HepG2 (cell line): ENCODE measurements around the gene PUS1. TPM values are rescaled to one million over a fixed set of nuclear protein-coding genes. Genes with fewer than 3 reads are reported as not detected.

Experiments used
- ATAC-seq: fragments of 200-7000 bp; cut with Tn5 transposase; 3 replicates; pipeline ENCODE4 v1.9.1; 2020; ENCODE audit warnings: mild to moderate bottlenecking, moderate library complexity
- BruUV-seq: library from RNA; stranded (reverse); fragments of 400-500 nt; replicated peaks from 2 replicates; lab custom pipeline; 2021; lab: Mats Ljungman, UMichigan
- CTCF ChIA-PET: fragments of 300-600 bp; formaldehyde crosslinking; extraction: SDS; loops from one replicate; lab custom pipeline; 2021; ENCODE audit warnings: low total read pairs, inconsistent platforms, low intra/inter-chr PET ratio; lab: Yijun Ruan, JAX
- POLR2A ChIA-PET: fragments of 350-600 bp; sonication (Branson Sonifier 250); formaldehyde crosslinking; loops from one replicate; lab custom pipeline; 2020; ENCODE audit warnings: antibody characterized with exemption, inconsistent platforms; lab: Yijun Ruan, JAX
- DNase-seq: peaks from one replicate; pipeline ENCODE4 v3.0.0-alpha.2; 2015; ENCODE audit warnings: low spot score
- FAIRE-seq: peaks from 3 replicates; lab custom pipeline; 2011; peaks lifted over from hg19 to GRCh38; lab: Jason Lieb, UNC
- H2AFZ ChIP-seq: one replicate; pipeline ENCODE4 v1.6.1; 2011; ENCODE audit warnings: low read length, inconsistent platforms
- H3K27ac ChIP-seq: fragments of 300-600 bp; 3 replicates; pipeline ENCODE4 v1.8.0; 2011; ENCODE audit warnings: mixed run types, mild to moderate bottlenecking, mixed read lengths, low read length, inconsistent platforms; ENCODE audit not compliant: insufficient read depth; ENCODE audit errors: extremely low read length
- H3K27me3 ChIP-seq, 2 experiments: fragments of 200-600 bp in 1 of 2; 2 replicates in 1 of 2; 3 replicates in 1 of 2; pipeline versions ENCODE4 v1.6.0 to v1.8.0; 2011; ENCODE audit warnings: low read length in 2 of 2, mild to moderate bottlenecking in 2 of 2, moderate library complexity in 2 of 2, inconsistent platforms in 1 of 2; ENCODE audit not compliant: insufficient read depth in 2 of 2, control insufficient read depth in 1 of 2
- H3K36me3 ChIP-seq, 2 experiments: fragments of 200-600 bp in 1 of 2; replicated peaks in 1 of 2; 2 replicates in 1 of 2; 3 replicates in 1 of 2; pipeline versions ENCODE4 v1.5.1 to v1.8.0; 2011; ENCODE audit warnings: low read length in 2 of 2, inconsistent platforms in 1 of 2; ENCODE audit not compliant: insufficient read depth in 2 of 2, control insufficient read depth in 1 of 2
- H3K4me1 ChIP-seq: 2 replicates; pipeline ENCODE4 v1.5.1; 2012; ENCODE audit warnings: low read length, inconsistent platforms; ENCODE audit not compliant: insufficient read depth
- H3K4me2 ChIP-seq: 2 replicates; pipeline ENCODE4 v1.6.0; 2011; ENCODE audit warnings: low read depth, low read length, inconsistent platforms
- H3K4me3 ChIP-seq, 3 experiments: fragments of 200-600 bp in 1 of 3; sonication (generic), shearing (Covaris generic) in 1 of 3; replicated peaks in 1 of 3; 2 replicates each; pipeline ENCODE4 v1.5.1; 2011 to 2016; ENCODE audit warnings: low read length in 3 of 3, inconsistent platforms in 2 of 3, low read depth in 2 of 3, mild to moderate bottlenecking in 2 of 3, control low read depth in 1 of 3, mixed read lengths in 1 of 3; ENCODE audit not compliant: insufficient read depth in 1 of 3
- H3K79me2 ChIP-seq: one replicate; pipeline ENCODE4 v1.6.1; 2011; ENCODE audit warnings: low read length, inconsistent platforms; ENCODE audit not compliant: insufficient read depth
- H3K9ac ChIP-seq: 2 replicates; pipeline ENCODE4 v1.6.0; 2011; ENCODE audit warnings: mild to moderate bottlenecking, low read depth, low read length, inconsistent platforms; ENCODE audit not compliant: insufficient read depth
- H3K9me3 ChIP-seq: 2 replicates; pipeline ENCODE4 v1.5.1; 2012; ENCODE audit warnings: mild to moderate bottlenecking, low read length
- H4K20me1 ChIP-seq: 2 replicates; pipeline ENCODE4 v1.6.0; 2011; ENCODE audit warnings: inconsistent platforms, mild to moderate bottlenecking, low read length, moderate library complexity; ENCODE audit not compliant: insufficient read depth
- ATRX ChIP-seq: sonication (generic); formaldehyde crosslinking; IDR thresholded peaks from 2 replicates; pipeline ENCODE4 v1.4.0; 2020; ENCODE audit warnings: missing genetic modification reagents, borderline replicate concordance
- BCL3 ChIP-seq: sonication (generic); formaldehyde crosslinking; IDR thresholded peaks from 2 replicates; pipeline ENCODE4 v1.5.1; 2020; ENCODE audit warnings: mild to moderate bottlenecking, missing genetic modification reagents, moderate library complexity
- ELF4 ChIP-seq: sonication (generic); formaldehyde crosslinking; IDR thresholded peaks from 2 replicates; pipeline ENCODE4 v1.5.0; 2020; ENCODE audit warnings: missing genetic modification reagents, mild to moderate bottlenecking, moderate library complexity, borderline replicate concordance
- KMT2A ChIP-seq: sonication (generic); formaldehyde crosslinking; IDR thresholded peaks from 2 replicates; pipeline ENCODE4 v1.4.0; 2020; ENCODE audit warnings: missing genetic modification reagents
- MAFF ChIP-seq: IDR thresholded peaks from 2 replicates; pipeline ENCODE4 v1.6.1; 2011; ENCODE audit warnings: low read depth, low read length, improper control_type of control experiment
- MEIS1 ChIP-seq: sonication (generic); formaldehyde crosslinking; IDR thresholded peaks from 2 replicates; pipeline ENCODE4 v1.9.0; 2021; ENCODE audit warnings: mild to moderate bottlenecking, missing genetic modification reagents, moderate library complexity, borderline replicate concordance
- NFE2 ChIP-seq: sonication (generic); formaldehyde crosslinking; IDR thresholded peaks from 2 replicates; pipeline ENCODE4 v1.4.0; 2020; ENCODE audit warnings: missing genetic modification reagents
- NPAS2 ChIP-seq: sonication (generic); formaldehyde crosslinking; IDR thresholded peaks from 2 replicates; pipeline ENCODE4 v1.8.0; 2022; ENCODE audit warnings: mild to moderate bottlenecking, missing genetic modification reagents, borderline replicate concordance
- PHF5A ChIP-seq: IDR thresholded peaks from one replicate; pipeline ENCODE4 v1.6.1; 2018; ENCODE audit warnings: low read depth, missing genetic modification reagents; ENCODE audit not compliant: unreplicated experiment
- PPARG ChIP-seq: conservative IDR thresholded peaks from 2 replicates; pipeline ENCODE4 v1.6.1; 2016; ENCODE audit warnings: missing biosample characterization, missing genetic modification reagents
- SCMH1 ChIP-seq: sonication (generic); formaldehyde crosslinking; IDR thresholded peaks from 2 replicates; pipeline ENCODE4 v1.9.0; 2021; ENCODE audit warnings: missing genetic modification reagents, mild to moderate bottlenecking, borderline replicate concordance
- SMARCC2 ChIP-seq: fragments of 450-650 bp; IDR thresholded peaks from 2 replicates; pipeline ENCODE4 v1.6.1; 2017; ENCODE audit warnings: antibody characterized with exemption, mild to moderate bottlenecking
- SP140L ChIP-seq: sonication (generic); formaldehyde crosslinking; IDR thresholded peaks from 2 replicates; pipeline ENCODE4 v1.4.0; 2020; ENCODE audit warnings: missing genetic modification reagents, borderline replicate concordance
- ZNF337 ChIP-seq: sonication (generic); formaldehyde crosslinking; IDR thresholded peaks from 2 replicates; pipeline ENCODE4 v1.5.1; 2020; ENCODE audit warnings: missing genetic modification reagents, low read depth, mild to moderate bottlenecking, borderline replicate concordance
- ZNF430 ChIP-seq: sonication (generic); formaldehyde crosslinking; IDR thresholded peaks from 2 replicates; pipeline ENCODE4 v1.9.0; 2021; ENCODE audit warnings: mild to moderate bottlenecking, missing genetic modification reagents
- ZNF770 ChIP-seq: sonication (generic); formaldehyde crosslinking; IDR thresholded peaks from 2 replicates; pipeline ENCODE4 v1.5.0; 2020; ENCODE audit warnings: mild to moderate bottlenecking, missing genetic modification reagents
- WGBS: methylation state at CpG from one replicate; pipeline ENCODE4 v1.1.6; 2017; ENCODE audit warnings: low lambda C conversion rate; 5-methylcytosine and 5-hydroxymethylcytosine counted together
- in situ Hi-C: cut with HindIII; loops from 2 replicates; pipeline ENCODE4 v1.10.0; 2017; ENCODE audit warnings: low pct_unique_long_range_greater_than_20kb; ENCODE audit not compliant: extremely low pct_ligation_motif_present
- intact Hi-C: fragments of 100-400 bp; cut with micrococcal nuclease; formaldehyde crosslinking; loops from one replicate; pipeline ENCODE4 v1.10.0; 2022; ENCODE audit not compliant: unreplicated experiment
- polyA plus RNA-seq, 8 experiments: library from polyadenylated mRNA; depleted of rRNA in 3 of 8; stranded (reverse) in 7 of 8; unstranded in 1 of 8; fragments of >200 nt; fragmentation: Illumina TruSeq in 4 of 8; extraction: Trizol in 4 of 8; gene quantifications; 2 replicates each; pipeline versions ENCODE4 v1.2.1 to v1.2.3, GENCODE V29; 2011 to 2016; ENCODE audit warnings: low read depth in 4 of 8, missing spikeins in 1 of 8, mixed read lengths in 1 of 8; ENCODE audit not compliant: insufficient read depth in 1 of 8
- total RNA-seq, 5 experiments: library from RNA; depleted of rRNA; stranded (reverse); fragments of >200 nt; fragmentation: Illumina TruSeq; extraction: Trizol; gene quantifications; 2 replicates each; pipeline ENCODE4 v1.2.3, GENCODE V29; 2016; ENCODE audit warnings: low read depth in 1 of 5
- TF ChIP-seq, protein P1 (sequence below): sonication (generic); formaldehyde crosslinking; IDR thresholded peaks from 2 replicates; pipeline ENCODE4 v1.8.0; 2022; ENCODE audit warnings: mild to moderate bottlenecking, missing genetic modification reagents, borderline replicate concordance
- TF ChIP-seq, protein P2 (sequence below): sonication (generic); formaldehyde crosslinking; IDR thresholded peaks from 2 replicates; pipeline ENCODE4 v1.5.0; 2020; ENCODE audit warnings: mild to moderate bottlenecking, missing genetic modification reagents, moderate library complexity

Gene PUS1
- total and polyA plus RNA-seq, 2 of the 13 experiments (the other 11 are each of a cell fraction or from before 2014, with no cell fraction given): 19.2 to 24.7 TPM

DNA sequence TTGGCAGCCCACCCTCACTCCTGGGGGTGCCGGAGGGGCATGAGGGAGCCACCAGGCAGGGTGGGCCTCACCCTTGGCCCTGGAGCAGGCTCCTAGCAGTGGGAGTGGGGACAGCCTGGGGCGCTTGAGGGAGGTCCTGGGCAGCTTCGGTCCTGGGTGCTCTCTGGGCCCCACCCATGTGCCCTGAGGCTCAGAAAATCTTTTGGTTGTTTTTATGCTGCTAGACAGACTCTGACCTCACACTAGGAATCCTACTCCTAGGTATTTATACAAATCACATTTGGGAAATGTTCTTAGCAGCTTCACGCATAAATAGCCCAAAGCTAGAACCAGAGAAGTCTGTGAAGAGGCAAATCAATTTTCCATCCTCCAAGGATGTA is 45.6 kb upstream of the PUS1 start:
- Histone ChIP-seq H3K36me3 (no peaks in the 10 kb centered on the region), H3K9me3 (no peaks in the 10 kb centered on the region), H2AFZ (no peak overlapping the region), H3K4me3 (no peak overlapping the region), H4K20me1 (no peaks in the 10 kb centered on the region), H3K4me1 (peaks cover 25% of the 10 kb centered on the region), H3K79me2 (no peaks in the 10 kb centered on the region), H3K27ac (no peak overlapping the region), H3K9ac (no peak overlapping the region), H3K27me3 (peaks cover 0 to 18% of the 10 kb centered on the region in 2 experiments; a peak in 2 of 5 replicates), H3K4me2 (no peak overlapping the region)
- WGBS: 92% methylated on average over 2 of the region's 4 CpGs
- BruUV-seq: no TSS peak
- DNase-seq: no peak
- ChIA-PET POLR2A (interaction anchor here (1.1 kb wide), 1 partner anchor 23 kb away, joined by 4 read pairs; no protein-coding TSS in a partner anchor), CTCF (no interaction called here)
- intact Hi-C loops: no loop called here
- ATAC-seq: peak; percentile 49
- in situ Hi-C loops: no loop called here
- FAIRE-seq: no peak
- TF ChIP-seq ELF4 (CRISPR knock-in tag) (no peak), SMARCC2 (no peak), ZNF337 (CRISPR knock-in tag) (no peak), MEIS1 (no peak), MAFF (no peak), ZNF430 (no peak), ATRX (CRISPR knock-in tag) (no peak), SCMH1 (CRISPR knock-in tag) (no peak), ZNF770 (no peak), KMT2A (CRISPR knock-in tag) (no peak), PHF5A (CRISPR knock-in tag) (no peak), SP140L (CRISPR knock-in tag) (no peak), NPAS2 (no peak), NFE2 (CRISPR knock-in tag) (no peak), BCL3 (no peak), PPARG (CRISPR knock-in tag) (no peak)
- TF ChIP-seq, protein P1, sequence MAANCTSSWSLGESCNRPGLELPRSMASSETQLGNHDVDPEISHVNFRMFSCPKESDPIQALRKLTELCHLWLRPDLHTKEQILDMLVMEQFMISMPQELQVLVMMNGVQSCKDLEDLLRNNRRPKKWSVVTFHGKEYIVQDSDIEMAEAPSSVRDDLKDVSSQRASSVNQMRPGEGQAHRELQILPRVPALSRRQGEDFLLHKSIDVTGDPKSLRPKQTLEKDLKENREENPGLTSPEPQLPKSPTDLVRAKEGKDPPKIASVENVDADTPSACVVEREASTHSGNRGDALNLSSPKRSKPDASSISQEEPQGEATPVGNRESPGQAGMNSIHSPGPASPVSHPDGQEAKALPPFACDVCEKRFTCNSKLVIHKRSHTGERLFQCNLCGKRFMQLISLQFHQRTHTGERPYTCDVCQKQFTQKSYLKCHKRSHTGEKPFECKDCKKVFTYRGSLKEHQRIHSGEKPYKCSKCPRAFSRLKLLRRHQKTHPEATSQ (CRISPR knock-in tag): no peak
- TF ChIP-seq, protein P2, sequence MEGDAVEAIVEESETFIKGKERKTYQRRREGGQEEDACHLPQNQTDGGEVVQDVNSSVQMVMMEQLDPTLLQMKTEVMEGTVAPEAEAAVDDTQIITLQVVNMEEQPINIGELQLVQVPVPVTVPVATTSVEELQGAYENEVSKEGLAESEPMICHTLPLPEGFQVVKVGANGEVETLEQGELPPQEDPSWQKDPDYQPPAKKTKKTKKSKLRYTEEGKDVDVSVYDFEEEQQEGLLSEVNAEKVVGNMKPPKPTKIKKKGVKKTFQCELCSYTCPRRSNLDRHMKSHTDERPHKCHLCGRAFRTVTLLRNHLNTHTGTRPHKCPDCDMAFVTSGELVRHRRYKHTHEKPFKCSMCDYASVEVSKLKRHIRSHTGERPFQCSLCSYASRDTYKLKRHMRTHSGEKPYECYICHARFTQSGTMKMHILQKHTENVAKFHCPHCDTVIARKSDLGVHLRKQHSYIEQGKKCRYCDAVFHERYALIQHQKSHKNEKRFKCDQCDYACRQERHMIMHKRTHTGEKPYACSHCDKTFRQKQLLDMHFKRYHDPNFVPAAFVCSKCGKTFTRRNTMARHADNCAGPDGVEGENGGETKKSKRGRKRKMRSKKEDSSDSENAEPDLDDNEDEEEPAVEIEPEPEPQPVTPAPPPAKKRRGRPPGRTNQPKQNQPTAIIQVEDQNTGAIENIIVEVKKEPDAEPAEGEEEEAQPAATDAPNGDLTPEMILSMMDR: no peak
